HCT116 (cell line): ENCODE measurements around the gene ERFE. TPM values are rescaled to one million over a fixed set of nuclear protein-coding genes. Genes with fewer than 3 reads are reported as not detected.

ENCODE experiments used
- ATAC-seq: fragments of 200-7000 bp; cut with Tn5 transposase; 2 replicates; pipeline ENCODE4 v1.9.1; 2020; ENCODE audit warnings: mild to moderate bottlenecking, moderate library complexity
- BruUV-seq: library from RNA; stranded (reverse); fragments of 400-500 nt; replicated peaks from 2 replicates; lab custom pipeline; 2021; lab: Mats Ljungman, UMichigan
- CTCF ChIA-PET: fragments of 300-600 bp; sonication (Branson Sonifier 250); formaldehyde crosslinking; loops from one replicate; lab custom pipeline; 2021; ENCODE audit warnings: antibody characterized with exemption; lab: Charles Lee
- POLR2A ChIA-PET: fragments of 300-600, 350-600 bp; sonication (Branson Sonifier 250); formaldehyde crosslinking; loops from one replicate; lab custom pipeline; 2021; ENCODE audit warnings: antibody characterized with exemption; lab: Charles Lee
- RAD21 ChIA-PET, 2 experiments: fragments of 300-600 bp; sonication (Branson Sonifier 250); formaldehyde crosslinking; loops; one replicate each; lab custom pipeline; 2023; ENCODE audit warnings: low total read pairs in 2 of 2; ENCODE audit not compliant: uncharacterized antibody in 2 of 2, unreplicated experiment in 2 of 2, low non-redundant PET in 1 of 2; lab: Charles Lee
- DNase-seq: peaks from one replicate; pipeline ENCODE4 v3.0.0-alpha.2; 2010; ENCODE audit warnings: low read depth, low spot score
- H2AFZ ChIP-seq: fragments of 200-600 bp; shearing (Covaris generic), sonication (generic); 2 replicates; pipeline ENCODE4 v1.6.1; 2017; ENCODE audit warnings: low read depth, mixed run types, mixed read lengths, antibody characterized with exemption, low read length; ENCODE audit not compliant: poor library complexity, severe bottlenecking
- H3K27ac ChIP-seq: 2 replicates; pipeline ENCODE4 v1.5.1; 2012; ENCODE audit warnings: low read depth, low read length
- H3K27me3 ChIP-seq: fragments of 200-600 bp; sonication (generic); 2 replicates; pipeline ENCODE4 v1.6.1; 2016; ENCODE audit warnings: mixed run types, low read length, mixed read lengths; ENCODE audit not compliant: insufficient read depth
- H3K36me3 ChIP-seq, 2 experiments: fragments of 200-500 bp in 1 of 2; fragments of 200-600 bp in 1 of 2; sonication (Bioruptor generic) in 1 of 2; sonication (generic) in 1 of 2; 2 replicates each; pipeline versions ENCODE4 v1.5.1 to v1.6.1; 2014 to 2016; ENCODE audit warnings: low read length in 2 of 2, inconsistent platforms in 1 of 2, mixed read lengths in 1 of 2, mixed run types in 1 of 2; ENCODE audit not compliant: insufficient read depth in 2 of 2, control insufficient read depth in 1 of 2
- H3K4me1 ChIP-seq, 2 experiments: fragments of 200-600 bp in 1 of 2; sonication (generic) in 1 of 2; 2 replicates each; pipeline versions ENCODE4 v1.5.1 to v1.6.1; 2012 to 2017; ENCODE audit warnings: low read length in 2 of 2, inconsistent platforms in 1 of 2, mild to moderate bottlenecking in 1 of 2, mixed read lengths in 1 of 2, mixed run types in 1 of 2, moderate library complexity in 1 of 2; ENCODE audit not compliant: insufficient read depth in 2 of 2, control insufficient read depth in 1 of 2
- H3K4me2 ChIP-seq: fragments of 200-600 bp; sonication (generic); 2 replicates; pipeline ENCODE4 v1.6.1; 2017; ENCODE audit warnings: mixed run types, low read length, mixed read lengths
- H3K4me3 ChIP-seq, 2 experiments: fragments of 200-600 bp in 1 of 2; sonication (generic) in 1 of 2; replicated peaks in 1 of 2; 2 replicates each; pipeline ENCODE4 v1.5.1; 2011 to 2016; ENCODE audit warnings: low read length in 2 of 2, control low read depth in 1 of 2, low read depth in 1 of 2, mild to moderate bottlenecking in 1 of 2, mixed read lengths in 1 of 2, mixed run types in 1 of 2
- H3K79me2 ChIP-seq: fragments of 200-600 bp; sonication (generic); 2 replicates; pipeline ENCODE4 v1.6.1; 2017; ENCODE audit warnings: mild to moderate bottlenecking, mixed run types, low read length, moderate library complexity, mixed read lengths; ENCODE audit not compliant: insufficient read depth
- H3K9ac ChIP-seq: fragments of 200-600 bp; sonication (generic); 2 replicates; pipeline ENCODE4 v1.6.1; 2016; ENCODE audit warnings: low read length, mixed read lengths
- H3K9me2 ChIP-seq: fragments of 200-600 bp; sonication (generic), shearing (Covaris generic); 2 replicates; pipeline ENCODE4 v1.6.1; 2017; ENCODE audit warnings: mixed run types, mild to moderate bottlenecking, moderate library complexity; ENCODE audit not compliant: insufficient read depth
- H3K9me3 ChIP-seq, 2 experiments: fragments of 200-500 bp in 1 of 2; fragments of 200-600 bp in 1 of 2; sonication (Bioruptor generic) in 1 of 2; sonication (generic) in 1 of 2; 2 replicates each; pipeline ENCODE4 v1.6.1; 2014 to 2017; ENCODE audit warnings: low read length in 2 of 2, mixed read lengths in 2 of 2, inconsistent platforms in 1 of 2, low read depth in 1 of 2, mild to moderate bottlenecking in 1 of 2, mixed run types in 1 of 2, moderate library complexity in 1 of 2; ENCODE audit not compliant: control insufficient read depth in 1 of 2, insufficient read depth in 1 of 2
- H4K20me1 ChIP-seq: fragments of 200-600 bp; sonication (generic), shearing (Covaris generic); 2 replicates; pipeline ENCODE4 v1.6.1; 2017; ENCODE audit warnings: mixed run types, mild to moderate bottlenecking, moderate library complexity; ENCODE audit not compliant: insufficient read depth
- EGR1 ChIP-seq: IDR thresholded peaks from 2 replicates; pipeline ENCODE4 v1.6.1; 2012; ENCODE audit warnings: low read depth
- POLR2AphosphoS5 ChIP-seq: IDR thresholded peaks from 2 replicates; pipeline ENCODE4 v1.6.1; 2011; ENCODE audit warnings: mild to moderate bottlenecking, low read depth, low read length, moderate library complexity
- YY1 ChIP-seq: IDR thresholded peaks from 2 replicates; pipeline ENCODE4 v1.6.1; 2011; ENCODE audit warnings: low read length, low read depth, moderate library complexity, mild to moderate bottlenecking; ENCODE audit not compliant: insufficient replicate concordance; ENCODE audit errors: extremely low read depth
- intact Hi-C: fragments of 100-400 bp; cut with micrococcal nuclease; formaldehyde crosslinking; loops from 2 replicates; pipeline ENCODE4 v1.10.0; 2022
- total RNA-seq: library from RNA; stranded (reverse); gene quantifications from one replicate; pipeline ENCODE4 v1.2.1, GENCODE V29; 2021; ENCODE audit not compliant: unreplicated experiment

Gene ERFE
- total RNA-seq, 1 experiment from 2014 or later = 17.3 TPM

GRCh38 chr2:238141541-238142318 is 17.0 kb upstream of the ERFE start:
- H3K79me2 ChIP-seq = no peaks in the 10 kb centered on the region
- no peak overlapping the region for H3K4me3 ChIP-seq
- BruUV-seq = no TSS peak
- no peaks in the 10 kb centered on the region for H3K36me3 ChIP-seq
- H3K27ac ChIP-seq = peak overlapping the region; percentile 50
- H2AFZ ChIP-seq = no peak overlapping the region
- POLR2A ChIA-PET = interaction anchor here (0.6 kb wide), 1 partner anchor 33 kb away, joined by 6 read pairs; no protein-coding TSS in a partner anchor
- intact Hi-C loops = no loop called here
- DNase-seq (peak; percentile 47), ATAC-seq (peak; percentile 28)
- H3K9me2 ChIP-seq = no peaks in the 10 kb centered on the region
- H3K27me3 ChIP-seq = no peaks in the 10 kb centered on the region
- RAD21 ChIA-PET = interaction anchor here in 1 of 2 experiments (0.7 kb wide), 1 partner anchor 219 kb away, joined by 3 read pairs; no protein-coding TSS in a partner anchor
- H3K4me1 ChIP-seq = peaks cover 48 to 82% of the 10 kb centered on the region in 2 experiments
- peak overlapping the region; percentile 76 for H3K4me2 ChIP-seq
- CTCF ChIA-PET = interaction anchor here (1.5 kb wide), 1 partner anchor 11 kb away, joined by 4 read pairs; no protein-coding TSS in a partner anchor
- H4K20me1 ChIP-seq = no peaks in the 10 kb centered on the region
- no peaks in the 10 kb centered on the region for H3K9me3 ChIP-seq
- H3K9ac ChIP-seq = peak overlapping the region; percentile 26; the same call in 1 of the 2 replicates
- TF ChIP-seq YY1 = no peak
- peak; percentile 59 for TF ChIP-seq POLR2AphosphoS5

- Histone ChIP-seq H3K4me1 (peaks cover 53 to 87% of the 10 kb centered on the region in 2 experiments), H3K9ac (0 out of 2 replicates have a peak overlapping the region, but pooled peaks have one; percentile 26), H3K9me2 (no peaks in the 10 kb centered on the region), H2AFZ (no peak overlapping the region), H3K27ac (peak overlapping the region; percentile 6; the same call in 1 of the 2 replicates), H3K79me2 (no peaks in the 10 kb centered on the region), H4K20me1 (no peaks in the 10 kb centered on the region), H3K9me3 (no peaks in the 10 kb centered on the region), H3K4me3 (no peak overlapping the region), H3K27me3 (no peaks in the 10 kb centered on the region), H3K4me2 (peak overlapping the region; percentile 76), H3K36me3 (no peaks in the 10 kb centered on the region)
- DNase-seq (no peak), ATAC-seq (no peak)
- ChIA-PET RAD21 (no interaction called here), POLR2A (interaction anchor here (0.6 kb wide), 1 partner anchor 34 kb away, joined by 6 read pairs; no protein-coding TSS in a partner anchor), CTCF (interaction anchor here (1.5 kb wide), 1 partner anchor 10 kb away, joined by 4 read pairs; no protein-coding TSS in a partner anchor)
- BruUV-seq = no TSS peak
- intact Hi-C loops = no loop called here
- TF ChIP-seq EGR1 = no peak
Measured at GRCh38 chr2:238142382-238143205, 16.2 kb upstream of the ERFE start.
